Mesenchymal stem cell (in vitro differentiated cells and primary cell): ENCODE data around the gene PAN3.

Experiments
- DNase-seq: peaks from one replicate; pipeline ENCODE4 v3.0.0-alpha.2; 2013
- H2AFZ ChIP-seq: one replicate; pipeline ENCODE4 v1.6.1; 2013; ENCODE audit warnings: low read depth, mild to moderate bottlenecking, control low read depth, inconsistent platforms, low read length, moderate library complexity
- H2AK5ac ChIP-seq: 2 replicates; pipeline ENCODE4 v1.6.1; 2013; ENCODE audit warnings: low read length, moderate library complexity, mild to moderate bottlenecking, inconsistent platforms; ENCODE audit not compliant: severe bottlenecking
- H2BK120ac ChIP-seq: one replicate; pipeline ENCODE4 v1.6.1; 2013; ENCODE audit warnings: low read depth, mild to moderate bottlenecking, inconsistent platforms, low read length, moderate library complexity
- H2BK12ac ChIP-seq, 2 experiments: one replicate each; pipeline ENCODE4 v1.6.1; 2013; ENCODE audit warnings: inconsistent platforms in 2 of 2, low read length in 2 of 2, mild to moderate bottlenecking in 2 of 2, moderate library complexity in 2 of 2, control low read depth in 1 of 2
- H2BK15ac ChIP-seq: one replicate; pipeline ENCODE4 v1.6.1; 2013; ENCODE audit warnings: mild to moderate bottlenecking, low read depth, inconsistent platforms; ENCODE audit not compliant: poor library complexity, severe bottlenecking
- H2BK5ac ChIP-seq: 2 replicates; pipeline ENCODE4 v1.6.1; 2013; ENCODE audit warnings: low read depth, mild to moderate bottlenecking, low read length, control low read depth, inconsistent platforms; ENCODE audit not compliant: poor library complexity, severe bottlenecking
- H3K14ac ChIP-seq, 2 experiments: one replicate each; pipeline ENCODE4 v1.6.1; 2013; ENCODE audit warnings: inconsistent platforms in 2 of 2, low read length in 2 of 2, control low read depth in 1 of 2, mild to moderate bottlenecking in 1 of 2, moderate library complexity in 1 of 2
- H3K18ac ChIP-seq, 2 experiments: one replicate each; pipeline ENCODE4 v1.6.1; 2013; ENCODE audit warnings: inconsistent platforms in 2 of 2, low read length in 2 of 2, control low read depth in 1 of 2, low read depth in 1 of 2, mild to moderate bottlenecking in 1 of 2
- H3K23ac ChIP-seq, 2 experiments: one replicate each; pipeline ENCODE4 v1.6.1; 2013; ENCODE audit warnings: inconsistent platforms in 2 of 2, low read length in 2 of 2, mild to moderate bottlenecking in 2 of 2, moderate library complexity in 2 of 2, control low read depth in 1 of 2
- H3K27ac ChIP-seq: 2 replicates; pipeline ENCODE4 v1.5.1; 2013; ENCODE audit warnings: mild to moderate bottlenecking, moderate library complexity, low read length, control low read depth, inconsistent platforms; ENCODE audit not compliant: poor library complexity, severe bottlenecking
- H3K27me3 ChIP-seq, 2 experiments: 2 replicates each; pipeline versions ENCODE4 v1.6.1 to v1.7.0; 2013; ENCODE audit warnings: low read length in 2 of 2, mild to moderate bottlenecking in 2 of 2, moderate library complexity in 2 of 2, control low read depth in 1 of 2, inconsistent platforms in 1 of 2; ENCODE audit not compliant: control insufficient read depth in 1 of 2, insufficient read depth in 1 of 2
- H3K36me3 ChIP-seq, 2 experiments: 2 replicates each; pipeline versions ENCODE4 v1.6.1 to v1.7.0; 2013; ENCODE audit warnings: low read length in 2 of 2, control low read depth in 1 of 2, inconsistent platforms in 1 of 2, low read depth in 1 of 2, mild to moderate bottlenecking in 1 of 2; ENCODE audit not compliant: insufficient read depth in 2 of 2, control insufficient read depth in 1 of 2
- H3K4ac ChIP-seq, 2 experiments: one replicate each; pipeline ENCODE4 v1.6.1; 2013; ENCODE audit warnings: inconsistent platforms in 2 of 2, low read length in 2 of 2, mild to moderate bottlenecking in 2 of 2, moderate library complexity in 2 of 2, control low read depth in 1 of 2, low read depth in 1 of 2
- H3K4me1 ChIP-seq: 2 replicates; pipeline ENCODE4 v1.6.1; 2013; ENCODE audit warnings: low read depth, low read length, control low read depth; ENCODE audit not compliant: control insufficient read depth, insufficient read depth
- H3K4me2 ChIP-seq: 2 replicates; pipeline ENCODE4 v1.6.1; 2013; ENCODE audit warnings: low read length, mild to moderate bottlenecking, inconsistent platforms; ENCODE audit not compliant: poor library complexity, severe bottlenecking
- H3K4me3 ChIP-seq, 2 experiments: 2 replicates each; pipeline versions ENCODE4 v1.5.1 to v1.7.0; 2013; ENCODE audit warnings: low read length in 2 of 2, mild to moderate bottlenecking in 2 of 2, control low read depth in 1 of 2, low read depth in 1 of 2; ENCODE audit not compliant: insufficient read depth in 1 of 2
- H3K79me1 ChIP-seq: replicated peaks from 2 replicates; pipeline ENCODE4 v1.6.1; 2013; ENCODE audit warnings: mild to moderate bottlenecking, control low read depth, low read length, inconsistent platforms; ENCODE audit not compliant: poor library complexity, severe bottlenecking
- H3K9ac ChIP-seq: 2 replicates; pipeline ENCODE4 v1.7.0; 2013; ENCODE audit warnings: mild to moderate bottlenecking, low read length, moderate library complexity
- H3K9me3 ChIP-seq: 2 replicates; pipeline ENCODE4 v1.7.0; 2013; ENCODE audit warnings: mild to moderate bottlenecking, low read length; ENCODE audit not compliant: control insufficient read depth
- H4K8ac ChIP-seq: one replicate; pipeline ENCODE4 v1.6.1; 2013; ENCODE audit warnings: inconsistent platforms, mild to moderate bottlenecking, low read length, moderate library complexity
- H4K91ac ChIP-seq: one replicate; pipeline ENCODE4 v1.6.1; 2013; ENCODE audit warnings: mild to moderate bottlenecking, low read length, inconsistent platforms
- WGBS: methylation state at CpG from one replicate; pipeline ENCODE4 v1.1.7; 2013; ENCODE audit warnings: mixed read lengths; 5-methylcytosine and 5-hydroxymethylcytosine counted together

The PAN3 gene

DNA sequence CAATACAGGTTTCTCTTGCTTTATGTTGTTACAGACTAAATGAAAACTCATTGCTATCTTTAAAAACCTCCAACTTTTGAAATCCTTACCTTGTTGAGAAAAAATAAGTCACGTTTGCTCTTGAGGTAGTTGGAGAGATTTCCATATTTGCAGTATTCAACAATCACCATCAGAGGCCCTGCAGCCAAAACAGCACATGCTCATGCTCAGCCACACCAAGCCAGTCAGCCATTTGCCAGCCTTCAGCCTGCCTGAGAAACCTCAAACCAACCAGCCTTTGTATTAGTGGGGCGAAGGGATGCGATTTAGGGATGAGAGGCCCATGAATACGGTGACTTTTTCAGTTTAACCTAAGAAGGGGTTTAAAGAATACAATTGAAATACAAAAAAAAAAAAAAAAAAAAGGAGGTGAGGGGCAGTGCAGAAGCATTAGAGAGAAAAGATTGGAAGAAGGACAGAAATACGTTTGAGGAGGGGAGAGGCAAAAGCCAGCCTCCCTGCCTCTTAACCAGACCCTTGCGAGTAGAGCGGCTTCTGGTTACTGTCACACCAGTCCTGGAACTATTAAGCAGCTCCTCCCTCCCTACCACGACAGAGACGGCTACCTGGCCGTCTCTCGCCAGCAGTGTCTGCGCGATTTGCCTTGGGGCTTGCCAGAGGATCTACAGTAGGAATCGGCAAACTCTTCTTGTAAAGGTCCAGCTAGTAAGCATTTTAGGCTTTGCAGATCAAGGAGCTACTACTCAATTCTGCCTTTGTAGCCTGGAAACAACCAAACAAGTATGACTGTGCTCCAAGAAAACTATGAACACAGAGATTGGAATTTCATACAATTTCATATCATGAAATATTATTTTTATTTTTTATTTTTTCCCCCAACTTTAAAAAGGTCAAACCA, 189.3 kb downstream of the PAN3 start:
- Histone ChIP-seq H3K27me3 (peaks cover 0 to 4% of the 10 kb centered on the region in 2 experiments), H4K8ac (peak overlapping the region; percentile 42), H3K18ac (peak overlapping the region; percentile 28 to 30), H3K9me3 (no peaks in the 10 kb centered on the region), H3K4me3 (no peak overlapping the region), H2AK5ac (no peak overlapping the region), H2AFZ (no peak overlapping the region), H2BK12ac (peak overlapping the region; percentile 39 to 81), H3K23ac (no peak overlapping the region), H2BK5ac (no peak overlapping the region), H2BK15ac (peak overlapping the region; percentile 77), H3K4ac (no peak overlapping the region), H3K79me1 (no peaks in the 10 kb centered on the region), H3K4me2 (no peak overlapping the region), H4K91ac (no peak overlapping the region), H3K4me1 (peaks cover 8% of the 10 kb centered on the region), H3K14ac (no peak overlapping the region), H2BK120ac (peak overlapping the region; percentile 49), H3K27ac (no peak overlapping the region), H3K36me3 (no peaks in the 10 kb centered on the region), H3K9ac (no peak overlapping the region)
- WGBS: 77% methylated on average over 13 of the region's 14 CpGs
- no peak for DNase-seq

DNA sequence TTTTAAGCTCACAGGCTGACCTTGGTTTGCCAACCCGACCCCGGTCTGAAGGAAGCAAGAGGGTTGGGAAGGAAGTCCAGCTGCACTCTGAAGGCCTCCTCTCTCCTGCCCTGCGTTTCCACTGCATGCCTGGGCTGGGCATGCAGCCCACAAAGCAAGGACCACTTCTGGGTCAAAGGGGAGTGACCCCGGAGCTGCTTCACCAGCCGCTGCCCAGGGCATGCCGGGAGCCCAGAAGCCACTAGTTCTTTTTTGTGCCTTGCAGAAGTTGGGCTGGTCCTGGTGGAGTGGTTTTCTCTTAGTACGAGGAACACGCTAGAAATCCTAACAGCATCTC, 189.9 kb downstream of the PAN3 start:
- Histone ChIP-seq H3K9me3 (no peaks in the 10 kb centered on the region), H3K4me2 (no peak overlapping the region), H2BK5ac (no peak overlapping the region), H2BK12ac (peak overlapping the region in 1 of 2 experiments; percentile 74), H3K4me3 (no peak overlapping the region), H3K23ac (no peak overlapping the region), H2AFZ (no peak overlapping the region), H3K27ac (no peak overlapping the region), H3K14ac (no peak overlapping the region), H3K18ac (no peak overlapping the region), H2AK5ac (no peak overlapping the region), H3K4ac (peak overlapping the region in 1 of 2 experiments; percentile 47), H2BK120ac (no peak overlapping the region), H3K4me1 (peaks cover 8% of the 10 kb centered on the region), H3K27me3 (peaks cover 0 to 4% of the 10 kb centered on the region in 2 experiments), H3K36me3 (no peaks in the 10 kb centered on the region), H2BK15ac (no peak overlapping the region), H3K9ac (no peak overlapping the region), H3K79me1 (no peaks in the 10 kb centered on the region), H4K91ac (no peak overlapping the region), H4K8ac (no peak overlapping the region)
- no peak for DNase-seq
- 96% methylated on average over 6 of the region's 8 CpGs for WGBS

DNA sequence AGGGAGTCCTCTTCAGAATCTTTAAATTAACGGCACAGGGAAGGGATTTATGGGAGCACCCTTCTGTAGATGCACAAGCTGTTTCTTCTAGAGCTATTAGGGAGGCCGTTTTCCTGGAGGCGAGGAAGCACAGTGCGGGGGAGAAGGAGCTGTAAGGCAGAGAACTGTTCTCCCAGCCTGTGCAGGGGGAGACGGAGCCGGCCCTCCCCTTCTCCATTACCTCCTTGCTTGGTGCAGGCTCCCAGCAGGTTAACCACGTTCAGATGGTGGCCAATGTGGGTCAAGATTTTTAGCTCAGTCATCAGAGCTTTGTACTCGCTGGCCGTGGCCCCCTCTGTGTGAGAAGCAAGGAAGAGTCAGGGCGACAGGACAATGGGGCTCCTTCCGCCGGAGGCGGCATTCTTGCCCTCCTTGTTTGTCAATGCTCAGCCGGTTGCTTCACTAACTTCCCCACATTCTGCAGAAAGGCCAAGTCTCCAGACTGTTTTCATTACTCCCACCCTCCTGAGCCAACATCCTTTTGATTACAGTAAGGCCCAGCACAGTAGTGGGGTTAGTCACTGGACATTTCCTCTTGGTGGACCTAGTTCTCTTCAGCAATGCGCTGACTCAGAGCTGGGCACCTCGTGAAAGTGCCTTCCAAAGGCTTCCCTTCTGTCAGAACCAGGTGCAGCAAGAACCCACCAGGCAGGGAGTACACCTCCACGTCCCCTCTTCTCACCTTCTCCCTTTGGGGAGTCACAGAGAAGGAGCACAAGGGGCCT, 191.2 kb downstream of the PAN3 start:
- peak overlapping the region; percentile 28 to 86 for H3K18ac ChIP-seq
- DNase-seq: peak; percentile 91
- H3K79me1 ChIP-seq: no peaks in the 10 kb centered on the region
- H4K91ac ChIP-seq: peak overlapping the region; percentile 82
- peak overlapping the region; percentile 73 to 75 for H2BK12ac ChIP-seq
- peaks cover 0 to 4% of the 10 kb centered on the region in 2 experiments for H3K27me3 ChIP-seq
- H2AK5ac ChIP-seq: no peak overlapping the region
- no peak overlapping the region for H3K9ac ChIP-seq
- no peaks in the 10 kb centered on the region for H3K36me3 ChIP-seq
- no peak overlapping the region for H3K14ac ChIP-seq
- H3K4me3 ChIP-seq: peak overlapping the region in 1 of 2 experiments; percentile 48
- H3K4me1 ChIP-seq: peaks cover 8% of the 10 kb centered on the region
- H2BK15ac ChIP-seq: peak overlapping the region; percentile 80
- no peaks in the 10 kb centered on the region for H3K9me3 ChIP-seq
- WGBS: 58% methylated on average over 17 of the region's 17 CpGs
- H3K4ac ChIP-seq: peak overlapping the region; percentile 89 to 94
- peak overlapping the region; percentile 37 for H2AFZ ChIP-seq
- H2BK5ac ChIP-seq: no peak overlapping the region
- H3K27ac ChIP-seq: no peak overlapping the region
- no peak overlapping the region for H3K23ac ChIP-seq
- peak overlapping the region; percentile 84 for H4K8ac ChIP-seq
- H2BK120ac ChIP-seq: peak overlapping the region; percentile 87
- H3K4me2 ChIP-seq: no peak overlapping the region
